Panc1 (cell line): ENCODE results near the gene MUC5AC.
"Not testable (repeated sequence)": the region's sequence is repeated elsewhere in the genome, so short reads cannot be mapped to it uniquely, and the experiment has no call there.

ENCODE experiments used
- CTCF ChIP-seq: fragments of 450-650 bp; IDR thresholded peaks from 2 replicates; pipeline ENCODE4 v1.5.1; 2017; ENCODE audit warnings: mild to moderate bottlenecking
- POLR2AphosphoS5 ChIP-seq: IDR thresholded peaks from 2 replicates; pipeline ENCODE4 v1.6.1; 2012; ENCODE audit warnings: mild to moderate bottlenecking, low read depth, low read length, moderate library complexity
- REST ChIP-seq, 2 experiments: IDR thresholded peaks; 2 replicates each; pipeline ENCODE4 v1.6.1; 2011 to 2012; ENCODE audit warnings: low read depth in 2 of 2, control low read depth in 1 of 2, low read length in 1 of 2, mild to moderate bottlenecking in 1 of 2, moderate library complexity in 1 of 2; ENCODE audit not compliant: insufficient read depth in 1 of 2
- SIN3A ChIP-seq: IDR thresholded peaks from 2 replicates; pipeline ENCODE4 v1.6.1; 2012; ENCODE audit warnings: low read depth, mild to moderate bottlenecking, low read length, moderate library complexity, borderline replicate concordance; ENCODE audit not compliant: insufficient read depth
- TCF7L2 ChIP-seq: IDR thresholded peaks from 2 replicates; pipeline ENCODE4 v1.6.1; 2011; ENCODE audit warnings: mild to moderate bottlenecking, low read depth, low read length, inconsistent platforms

- TF ChIP-seq CTCF; POLR2AphosphoS5; SIN3A; TCF7L2; REST (IDR thresholded peaks at IDR 0.05; ENCODE audit: insufficient read depth in 1 of 2, low read depth in 2 of 2, low read length in 1 of 2): not testable (repeated sequence)
These were observed 32.1 kb downstream of the MUC5AC start for GRCh38 chr11:1189816-1190215.
